ENCODE data around the gene TUBA8.
"Not testable (repeated sequence)": the region's sequence is repeated elsewhere in the genome, so short reads cannot be mapped to it uniquely, and the experiment has no call there.

The TUBA8 gene

DNA sequence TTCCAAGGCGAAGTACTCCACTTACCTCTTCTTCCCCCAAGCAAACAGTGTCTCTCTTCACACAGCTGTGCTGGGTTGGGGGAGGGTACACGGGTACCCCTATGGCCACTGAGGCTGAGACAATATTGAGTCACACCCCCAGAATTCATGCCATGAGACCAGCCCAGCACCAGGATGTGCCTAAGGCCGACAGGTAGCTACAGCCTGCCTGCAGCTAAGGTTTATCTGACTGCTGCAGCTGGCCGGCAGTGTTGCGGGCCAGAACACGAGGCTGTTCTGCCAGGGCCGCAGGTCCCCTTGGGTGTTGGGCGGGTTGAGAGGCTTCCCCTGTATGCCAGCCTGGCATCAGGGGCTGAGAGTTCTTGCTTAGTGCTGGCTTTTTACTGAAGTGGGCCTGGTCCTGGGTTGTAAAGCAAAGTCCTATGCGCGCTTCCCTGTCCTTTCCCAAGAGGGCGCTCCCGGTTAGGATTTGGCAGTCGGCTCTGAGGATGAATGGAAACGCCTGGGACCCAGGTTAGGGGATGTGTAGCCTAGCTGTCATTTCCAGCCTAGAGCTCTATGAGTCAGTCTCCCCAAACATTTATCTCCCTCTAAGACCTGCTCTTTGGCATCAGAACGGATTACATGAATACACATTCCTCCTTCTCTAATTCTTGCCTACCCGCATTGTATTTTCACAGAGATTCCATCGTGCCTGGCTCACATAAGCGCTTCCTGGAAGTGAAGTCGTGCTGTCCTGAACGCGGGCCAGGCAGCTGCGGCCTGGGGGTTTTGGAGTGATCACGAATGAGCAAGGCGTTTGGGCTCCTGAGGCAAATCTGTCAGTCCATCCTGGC, 46.5 kb downstream of the TUBA8 start:
- peak; percentile 78 for ATAC-seq (ENCODE audit: insufficient read depth, low read depth)
- Histone ChIP-seq H2AFZ (ENCODE audit: low read depth, low read length) (no peak overlapping the region), H3K27me3 (ENCODE audit: insufficient read depth, low read length, poor library complexity) (no peaks in the 10 kb centered on the region), H3K4me1 (ENCODE audit: insufficient read depth, low read length) (0 out of 2 replicates have a peak, but pooled peaks cover 6% of the 10 kb centered on the region), H4K20me1 (ENCODE audit: insufficient read depth, low read length) (no peaks in the 10 kb centered on the region), H3K36me3 (ENCODE audit: insufficient read depth, low read length) (peaks cover 4% of the 10 kb centered on the region), H3K79me2 (ENCODE audit: insufficient read depth, low read length) (0 out of 2 replicates have a peak, but pooled peaks cover 3% of the 10 kb centered on the region), H3K9me3 (ENCODE audit: insufficient read depth, low read length, severe bottlenecking) (no peaks in the 10 kb centered on the region), H3K4me2 (ENCODE audit: insufficient read depth, low read length) (no peak overlapping the region), H3K4me3 (ENCODE audit: low read depth in 1 of 2, low read length in 2 of 2) (no peak overlapping the region), H3K9ac (ENCODE audit: low read depth, low read length) (no peak overlapping the region), H3K27ac (ENCODE audit: low read length) (no peak overlapping the region)
- TF ChIP-seq EZH2 (IDR thresholded peaks at IDR 0.05; ENCODE audit: borderline replicate concordance, low read depth, low read length, severe bottlenecking): no peak
- TF ChIP-seq, protein P1, sequence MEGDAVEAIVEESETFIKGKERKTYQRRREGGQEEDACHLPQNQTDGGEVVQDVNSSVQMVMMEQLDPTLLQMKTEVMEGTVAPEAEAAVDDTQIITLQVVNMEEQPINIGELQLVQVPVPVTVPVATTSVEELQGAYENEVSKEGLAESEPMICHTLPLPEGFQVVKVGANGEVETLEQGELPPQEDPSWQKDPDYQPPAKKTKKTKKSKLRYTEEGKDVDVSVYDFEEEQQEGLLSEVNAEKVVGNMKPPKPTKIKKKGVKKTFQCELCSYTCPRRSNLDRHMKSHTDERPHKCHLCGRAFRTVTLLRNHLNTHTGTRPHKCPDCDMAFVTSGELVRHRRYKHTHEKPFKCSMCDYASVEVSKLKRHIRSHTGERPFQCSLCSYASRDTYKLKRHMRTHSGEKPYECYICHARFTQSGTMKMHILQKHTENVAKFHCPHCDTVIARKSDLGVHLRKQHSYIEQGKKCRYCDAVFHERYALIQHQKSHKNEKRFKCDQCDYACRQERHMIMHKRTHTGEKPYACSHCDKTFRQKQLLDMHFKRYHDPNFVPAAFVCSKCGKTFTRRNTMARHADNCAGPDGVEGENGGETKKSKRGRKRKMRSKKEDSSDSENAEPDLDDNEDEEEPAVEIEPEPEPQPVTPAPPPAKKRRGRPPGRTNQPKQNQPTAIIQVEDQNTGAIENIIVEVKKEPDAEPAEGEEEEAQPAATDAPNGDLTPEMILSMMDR (IDR thresholded peaks at IDR 0.05; ENCODE audit: borderline replicate concordance, extremely low read depth, low read length, poor library complexity, severe bottlenecking): peak; percentile 75
- peak; percentile 60 for DNase-seq

DNA sequence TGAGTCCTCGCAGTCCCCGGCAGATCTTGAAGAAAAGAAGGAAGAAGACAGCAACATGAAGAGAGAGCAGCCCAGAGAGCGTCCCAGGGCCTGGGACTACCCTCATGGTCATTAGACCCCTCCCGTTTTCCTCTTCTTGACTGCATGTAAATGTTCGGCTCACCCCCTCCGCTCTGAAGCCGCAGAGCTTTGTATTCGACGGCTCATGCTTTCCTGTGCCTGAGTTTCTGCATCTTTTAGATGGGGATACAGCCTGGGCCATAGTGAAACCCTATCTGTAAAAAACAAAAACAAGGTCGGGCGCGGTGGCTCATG, 47.1 kb downstream of the TUBA8 start:
- ATAC-seq (ENCODE audit: insufficient read depth, low read depth): no peak

DNA sequence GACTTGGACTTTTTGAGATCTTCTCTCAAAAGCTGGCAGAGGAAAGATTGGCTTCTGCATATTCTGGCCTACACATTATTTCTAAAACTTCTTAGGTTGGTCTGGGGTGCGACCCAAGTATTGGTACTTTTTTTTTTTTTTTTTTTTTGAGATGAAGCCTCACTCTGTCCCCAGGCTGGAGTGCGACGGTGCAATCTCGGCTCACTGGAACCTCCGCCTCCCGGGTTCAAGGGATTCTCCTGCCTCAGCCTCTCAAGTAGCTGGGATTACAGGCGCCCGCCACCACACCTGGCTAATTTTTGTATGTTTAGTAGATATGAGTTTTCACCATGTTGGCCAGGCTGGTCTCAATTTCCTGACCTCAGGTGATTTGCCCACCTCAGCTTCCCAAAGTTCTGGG, 50.0 kb downstream of the TUBA8 start:
- H3K4me3 ChIP-seq (ENCODE audit: low read depth in 1 of 2, low read length in 2 of 2); H3K9me3 ChIP-seq (ENCODE audit: insufficient read depth, low read length, severe bottlenecking); H3K4me2 ChIP-seq (ENCODE audit: insufficient read depth, low read length); H2AFZ ChIP-seq (ENCODE audit: low read depth, low read length); H3K27ac ChIP-seq (ENCODE audit: low read length); H3K4me1 ChIP-seq (ENCODE audit: insufficient read depth, low read length); H3K9ac ChIP-seq (ENCODE audit: low read depth, low read length); H4K20me1 ChIP-seq (ENCODE audit: insufficient read depth, low read length); H3K79me2 ChIP-seq (ENCODE audit: insufficient read depth, low read length); H3K36me3 ChIP-seq (ENCODE audit: insufficient read depth, low read length); H3K27me3 ChIP-seq (ENCODE audit: insufficient read depth, low read length, poor library complexity); DNase-seq; ATAC-seq (ENCODE audit: insufficient read depth, low read depth): not testable (repeated sequence)

More for the DNA sequence above, 47.1 kb downstream of the TUBA8 start:
- TF ChIP-seq EZH2 (IDR thresholded peaks at IDR 0.05; ENCODE audit: borderline replicate concordance, low read depth, low read length, severe bottlenecking): no peak
- TF ChIP-seq, protein P1 (IDR thresholded peaks at IDR 0.05; ENCODE audit: borderline replicate concordance, extremely low read depth, low read length, poor library complexity, severe bottlenecking): no peak
- no peak for DNase-seq
- Histone ChIP-seq H3K4me2 (ENCODE audit: insufficient read depth, low read length) (no peak overlapping the region), H3K9me3 (ENCODE audit: insufficient read depth, low read length, severe bottlenecking) (no peaks in the 10 kb centered on the region), H3K27ac (ENCODE audit: low read length) (no peak overlapping the region), H3K4me3 (ENCODE audit: low read depth in 1 of 2, low read length in 2 of 2) (no peak overlapping the region), H3K27me3 (ENCODE audit: insufficient read depth, low read length, poor library complexity) (no peaks in the 10 kb centered on the region), H2AFZ (ENCODE audit: low read depth, low read length) (no peak overlapping the region), H3K4me1 (ENCODE audit: insufficient read depth, low read length) (0 out of 2 replicates have a peak, but pooled peaks cover 1% of the 10 kb centered on the region), H3K9ac (ENCODE audit: low read depth, low read length) (no peak overlapping the region), H3K36me3 (ENCODE audit: insufficient read depth, low read length) (peaks cover 4% of the 10 kb centered on the region), H3K79me2 (ENCODE audit: insufficient read depth, low read length) (0 out of 2 replicates have a peak, but pooled peaks cover 3% of the 10 kb centered on the region), H4K20me1 (ENCODE audit: insufficient read depth, low read length) (no peaks in the 10 kb centered on the region)

- not testable (repeated sequence) for H3K9me3 ChIP-seq (ENCODE audit: insufficient read depth, low read length, severe bottlenecking); H2AFZ ChIP-seq (ENCODE audit: low read depth, low read length); H3K36me3 ChIP-seq (ENCODE audit: insufficient read depth, low read length); H3K27me3 ChIP-seq (ENCODE audit: insufficient read depth, low read length, poor library complexity); H4K20me1 ChIP-seq (ENCODE audit: insufficient read depth, low read length); H3K4me3 ChIP-seq (ENCODE audit: low read depth in 1 of 2, low read length in 2 of 2); H3K4me2 ChIP-seq (ENCODE audit: insufficient read depth, low read length); H3K27ac ChIP-seq (ENCODE audit: low read length); DNase-seq; H3K9ac ChIP-seq (ENCODE audit: low read depth, low read length); H3K4me1 ChIP-seq (ENCODE audit: insufficient read depth, low read length); H3K79me2 ChIP-seq (ENCODE audit: insufficient read depth, low read length)
- ATAC-seq (ENCODE audit: insufficient read depth, low read depth): peak; percentile 40; the same call in 1 of the 3 replicates
Observed at GRCh38 chr22:18163843-18164242, 53.2 kb downstream of the TUBA8 start.

- not testable (repeated sequence) for ATAC-seq (ENCODE audit: insufficient read depth, low read depth); H3K79me2 ChIP-seq (ENCODE audit: insufficient read depth, low read length); DNase-seq; H4K20me1 ChIP-seq (ENCODE audit: insufficient read depth, low read length); H2AFZ ChIP-seq (ENCODE audit: low read depth, low read length); H3K4me3 ChIP-seq (ENCODE audit: low read depth in 1 of 2, low read length in 2 of 2); H3K4me2 ChIP-seq (ENCODE audit: insufficient read depth, low read length); H3K27me3 ChIP-seq (ENCODE audit: insufficient read depth, low read length, poor library complexity); H3K9ac ChIP-seq (ENCODE audit: low read depth, low read length); H3K9me3 ChIP-seq (ENCODE audit: insufficient read depth, low read length, severe bottlenecking); H3K36me3 ChIP-seq (ENCODE audit: insufficient read depth, low read length); H3K27ac ChIP-seq (ENCODE audit: low read length); H3K4me1 ChIP-seq (ENCODE audit: insufficient read depth, low read length)
Observed at GRCh38 chr22:18164584-18164983, 54.0 kb downstream of the TUBA8 start.

GRCh38 chr22:18165356-18165755, 54.7 kb downstream of the TUBA8 start:
- H3K36me3 ChIP-seq (ENCODE audit: insufficient read depth, low read length); H3K27ac ChIP-seq (ENCODE audit: low read length); ATAC-seq (ENCODE audit: insufficient read depth, low read depth); H3K4me1 ChIP-seq (ENCODE audit: insufficient read depth, low read length); H3K4me3 ChIP-seq (ENCODE audit: low read depth in 1 of 2, low read length in 2 of 2); H3K9ac ChIP-seq (ENCODE audit: low read depth, low read length); H3K79me2 ChIP-seq (ENCODE audit: insufficient read depth, low read length); DNase-seq; H3K27me3 ChIP-seq (ENCODE audit: insufficient read depth, low read length, poor library complexity); H4K20me1 ChIP-seq (ENCODE audit: insufficient read depth, low read length); H3K4me2 ChIP-seq (ENCODE audit: insufficient read depth, low read length); H2AFZ ChIP-seq (ENCODE audit: low read depth, low read length); H3K9me3 ChIP-seq (ENCODE audit: insufficient read depth, low read length, severe bottlenecking): not testable (repeated sequence)

All from DND-41 (cell line).